IPS-20b (cell line): ENCODE data around the gene SBNO1.
"Not testable (repeated sequence)": the region's sequence is repeated elsewhere in the genome, so short reads cannot be mapped to it uniquely, and the experiment has no call there.

Experiments
- H3K27ac ChIP-seq: one replicate; pipeline ENCODE4 v1.5.1; 2013; ENCODE audit warnings: low read length
- H3K27me3 ChIP-seq: 2 replicates; pipeline ENCODE4 v1.6.1; 2013; ENCODE audit warnings: mild to moderate bottlenecking, low read length, inconsistent platforms; ENCODE audit not compliant: insufficient read depth
- H3K36me3 ChIP-seq: 2 replicates; pipeline ENCODE4 v1.6.1; 2013; ENCODE audit warnings: low read depth, mild to moderate bottlenecking, inconsistent platforms, low read length, moderate library complexity; ENCODE audit not compliant: insufficient read depth
- H3K4me1 ChIP-seq: 2 replicates; pipeline ENCODE4 v1.6.1; 2013; ENCODE audit warnings: mild to moderate bottlenecking, control low read depth, inconsistent platforms, low read length, moderate library complexity; ENCODE audit not compliant: insufficient read depth
- H3K4me3 ChIP-seq: 2 replicates; pipeline ENCODE4 v1.5.1; 2013; ENCODE audit warnings: mild to moderate bottlenecking, low read length, inconsistent platforms
- H3K9ac ChIP-seq: 2 replicates; pipeline ENCODE4 v1.6.1; 2013; ENCODE audit warnings: low read depth, mild to moderate bottlenecking, inconsistent platforms, low read length, moderate library complexity
- H3K9me3 ChIP-seq: 2 replicates; pipeline ENCODE4 v1.6.1; 2013; ENCODE audit warnings: mild to moderate bottlenecking, low read depth, low read length, inconsistent platforms; ENCODE audit not compliant: insufficient read depth

Gene SBNO1

DNA sequence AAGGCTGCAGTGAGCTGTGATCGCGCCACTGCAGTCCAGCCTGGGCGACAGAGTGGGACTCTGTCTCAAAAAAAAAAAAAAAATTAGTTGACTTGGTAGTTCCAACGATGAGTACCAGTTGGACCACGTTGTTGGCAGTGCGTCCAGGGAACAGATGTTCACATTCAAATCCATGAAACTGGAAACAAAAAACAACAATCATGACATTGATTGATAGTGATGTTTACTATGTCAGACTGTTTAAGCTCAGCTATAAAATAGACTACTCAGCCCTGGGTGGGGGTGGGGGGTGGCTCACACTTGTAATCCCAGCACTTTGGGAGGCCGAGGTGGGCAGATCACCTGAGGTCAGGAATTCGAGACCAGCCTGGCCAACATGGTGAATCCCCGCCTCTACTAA, 112.3 kb downstream of the SBNO1 start:
- H3K27ac ChIP-seq, H3K4me3 ChIP-seq, H3K9me3 ChIP-seq, H3K9ac ChIP-seq, H3K27me3 ChIP-seq, H3K4me1 ChIP-seq: not testable (repeated sequence)
- H3K36me3 ChIP-seq: peaks cover 51% of the 10 kb centered on the region

DNA sequence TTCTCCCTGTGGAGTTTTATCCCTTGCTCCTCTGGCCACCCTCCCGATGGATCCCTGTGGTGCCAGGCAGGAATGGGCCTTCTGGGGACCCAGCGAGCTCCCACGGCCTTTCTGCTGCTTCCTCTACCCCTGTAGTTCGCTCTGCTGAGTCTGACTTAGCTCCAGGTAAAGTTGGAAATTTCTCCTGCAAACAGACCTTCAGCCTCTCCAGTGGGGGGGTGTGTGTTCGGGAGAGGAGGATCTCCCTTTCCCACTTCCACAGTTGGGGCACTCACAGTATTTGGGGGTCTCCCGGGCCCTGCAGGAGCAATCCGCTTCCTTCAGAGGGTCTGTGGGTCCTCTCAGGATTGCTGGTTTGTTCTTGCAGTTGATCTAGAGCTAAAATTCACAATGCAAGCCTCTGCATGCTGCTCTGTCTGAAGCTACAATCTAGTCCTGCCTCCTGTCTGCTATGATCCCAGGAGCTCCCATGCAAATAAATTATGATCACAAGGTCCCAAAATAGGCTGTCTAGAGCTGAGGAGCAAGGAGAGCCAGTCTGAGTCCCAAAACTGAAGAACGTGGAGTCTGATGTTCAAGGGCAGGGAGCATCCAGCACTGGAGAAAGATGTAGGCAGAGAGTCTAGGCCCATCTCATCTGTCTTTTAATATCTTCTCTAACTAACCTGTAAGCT, 113.1 kb downstream of the SBNO1 start:
- Histone ChIP-seq H3K4me1 (no peaks in the 10 kb centered on the region; the same call in 1 of the 2 replicates), H3K4me3 (no peak overlapping the region), H3K9ac (peak overlapping the region; percentile 12; the same call in 1 of the 2 replicates), H3K36me3 (peaks cover 43% of the 10 kb centered on the region), H3K9me3 (no peaks in the 10 kb centered on the region), H3K27me3 (no peaks in the 10 kb centered on the region), H3K27ac (no peak overlapping the region)

DNA sequence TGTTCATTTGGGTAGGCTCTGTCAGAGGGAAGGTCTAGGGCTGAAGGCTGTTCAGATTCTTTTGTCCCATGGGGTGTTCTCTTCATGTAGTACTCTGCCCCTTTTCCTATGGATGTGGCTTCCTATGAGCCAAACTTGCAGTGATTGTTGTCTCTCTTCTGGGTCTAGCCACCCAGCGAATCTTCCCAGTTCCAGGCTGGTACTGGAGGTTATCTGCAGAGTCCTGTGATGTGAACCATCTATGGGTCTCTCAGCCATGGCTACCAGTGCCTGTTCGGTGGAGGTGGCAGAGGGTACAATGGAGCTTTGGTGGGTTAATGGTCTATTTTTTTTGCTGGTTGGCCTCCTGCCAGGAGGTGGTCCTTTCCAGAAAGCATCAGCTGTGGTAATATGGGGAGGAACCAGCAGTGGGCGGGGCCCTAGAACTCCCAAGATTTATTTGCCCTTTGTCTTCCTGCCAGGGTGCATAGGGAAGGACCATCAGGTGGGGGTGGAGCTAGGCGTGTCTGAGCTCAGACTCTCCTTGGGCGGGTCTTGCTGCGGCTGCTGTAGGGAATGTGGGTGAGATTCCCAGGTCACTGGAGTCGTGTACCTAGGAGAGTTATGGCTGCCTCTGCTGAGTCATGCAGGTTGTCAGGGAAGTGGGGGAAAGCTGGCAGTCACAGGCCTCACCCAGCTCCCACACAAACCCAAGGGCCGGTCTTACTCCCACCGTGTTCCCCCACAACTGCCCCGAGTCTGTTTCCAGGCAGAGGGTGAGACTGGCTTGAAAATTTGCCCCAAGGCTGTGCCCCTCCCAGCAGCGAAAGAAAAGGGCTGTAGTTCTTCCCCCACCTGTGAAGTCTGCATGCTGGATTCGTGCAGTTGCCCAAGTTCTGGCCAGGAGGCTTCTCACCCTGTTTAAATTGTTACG, 113.9 kb downstream of the SBNO1 start:
- Histone ChIP-seq H3K4me3 (no peak overlapping the region), H3K27me3 (no peaks in the 10 kb centered on the region), H3K27ac (no peak overlapping the region), H3K9ac (peak overlapping the region; percentile 12; the same call in 1 of the 2 replicates), H3K9me3 (no peaks in the 10 kb centered on the region), H3K36me3 (peaks cover 35% of the 10 kb centered on the region), H3K4me1 (no peaks in the 10 kb centered on the region; the same call in 1 of the 2 replicates)

DNA sequence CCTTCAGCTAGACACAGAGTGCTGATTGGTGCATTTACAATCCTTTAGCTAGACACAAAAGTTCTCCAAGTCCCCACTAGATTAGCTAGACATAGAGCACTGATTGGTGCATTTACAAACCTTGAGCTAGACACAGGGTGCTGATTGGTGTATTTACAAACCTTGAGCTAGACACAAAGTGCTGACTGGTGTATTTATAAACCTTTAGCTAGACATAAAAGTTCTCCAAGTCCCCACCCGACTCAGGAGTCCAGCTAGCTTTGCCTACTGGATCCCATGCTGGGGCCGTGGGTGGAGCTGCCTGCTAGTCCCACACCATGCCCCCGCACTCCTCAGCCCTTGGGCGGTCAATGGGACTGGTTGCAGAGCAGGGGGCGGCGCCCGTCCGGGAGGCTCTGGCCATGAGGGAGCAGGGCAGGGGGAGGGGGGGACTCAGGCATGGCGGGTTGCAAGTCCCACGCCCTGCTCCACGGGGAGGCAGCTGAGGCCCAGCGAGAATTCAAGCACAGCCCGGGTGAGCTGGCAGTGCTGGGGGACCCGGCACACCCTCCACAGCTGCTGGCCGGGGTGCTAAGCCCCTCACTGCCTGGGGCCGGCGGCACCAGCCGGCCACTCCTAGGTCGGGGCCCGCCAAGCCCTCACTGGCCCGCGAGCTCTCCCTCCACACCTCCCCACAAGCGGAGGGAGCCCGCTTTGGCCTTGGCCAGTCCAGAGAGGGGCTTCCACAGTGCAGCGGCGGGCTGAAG, 115.5 kb downstream of the SBNO1 start:
- not testable (repeated sequence) for H3K27me3 ChIP-seq, H3K9ac ChIP-seq, H3K4me3 ChIP-seq, H3K4me1 ChIP-seq, H3K9me3 ChIP-seq, H3K27ac ChIP-seq
- H3K36me3 ChIP-seq: peaks cover 23% of the 10 kb centered on the region

DNA sequence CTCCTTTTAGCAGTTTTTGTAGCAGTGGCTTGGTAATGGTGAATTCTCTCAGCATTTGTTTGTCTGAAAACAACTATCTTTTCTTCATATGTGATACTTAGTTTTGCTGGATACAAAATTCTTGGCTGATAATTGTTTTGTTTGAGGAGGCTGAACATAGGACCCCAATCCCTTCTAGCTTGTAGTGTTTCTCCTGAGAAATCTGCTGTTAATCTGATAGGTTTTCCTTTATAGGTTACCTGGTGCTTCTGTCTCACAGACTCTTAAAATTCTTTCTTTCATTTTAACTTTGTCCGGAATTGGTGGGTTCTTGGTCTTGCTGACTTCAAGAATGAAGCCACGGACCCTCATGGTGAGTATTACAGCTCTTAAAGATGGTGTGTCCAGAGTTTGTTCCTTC, 116.5 kb downstream of the SBNO1 start:
- peaks cover 13% of the 10 kb centered on the region; the same call in 1 of the 2 replicates for H3K36me3 ChIP-seq
- not testable (repeated sequence) for H3K27me3 ChIP-seq

DNA sequence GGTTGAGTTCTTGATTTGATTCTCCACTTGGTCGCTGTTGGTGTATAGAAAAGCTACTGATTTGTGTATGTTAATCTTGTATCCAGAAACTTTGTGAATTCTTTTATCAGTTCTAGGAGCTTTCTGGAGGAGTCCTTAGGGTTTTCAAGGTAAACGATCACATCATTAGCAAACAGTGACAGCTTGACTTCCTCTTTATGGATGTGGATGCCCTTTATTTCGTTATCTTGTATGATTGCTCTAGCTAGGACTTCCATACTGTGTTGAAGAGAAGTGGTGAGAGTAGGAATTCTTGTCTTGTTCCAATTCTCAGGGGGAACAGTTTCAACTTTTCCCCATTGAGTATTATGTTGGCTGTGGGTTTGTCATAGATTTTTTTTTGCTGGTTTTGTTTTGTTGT, 119.0 kb downstream of the SBNO1 start:
- no peak overlapping the region for H3K9ac ChIP-seq
- H3K9me3 ChIP-seq: no peaks in the 10 kb centered on the region
- no peak overlapping the region for H3K27ac ChIP-seq
- H3K4me1 ChIP-seq: no peaks in the 10 kb centered on the region
- H3K4me3 ChIP-seq: no peak overlapping the region
- H3K27me3 ChIP-seq: no peaks in the 10 kb centered on the region
- H3K36me3 ChIP-seq: 0 out of 2 replicates have a peak, but pooled peaks cover 9% of the 10 kb centered on the region

More for the DNA sequence above, 116.5 kb downstream of the SBNO1 start:
- not testable (repeated sequence) for H3K27ac ChIP-seq, H3K4me1 ChIP-seq, H3K9me3 ChIP-seq, H3K4me3 ChIP-seq, H3K9ac ChIP-seq

DNA sequence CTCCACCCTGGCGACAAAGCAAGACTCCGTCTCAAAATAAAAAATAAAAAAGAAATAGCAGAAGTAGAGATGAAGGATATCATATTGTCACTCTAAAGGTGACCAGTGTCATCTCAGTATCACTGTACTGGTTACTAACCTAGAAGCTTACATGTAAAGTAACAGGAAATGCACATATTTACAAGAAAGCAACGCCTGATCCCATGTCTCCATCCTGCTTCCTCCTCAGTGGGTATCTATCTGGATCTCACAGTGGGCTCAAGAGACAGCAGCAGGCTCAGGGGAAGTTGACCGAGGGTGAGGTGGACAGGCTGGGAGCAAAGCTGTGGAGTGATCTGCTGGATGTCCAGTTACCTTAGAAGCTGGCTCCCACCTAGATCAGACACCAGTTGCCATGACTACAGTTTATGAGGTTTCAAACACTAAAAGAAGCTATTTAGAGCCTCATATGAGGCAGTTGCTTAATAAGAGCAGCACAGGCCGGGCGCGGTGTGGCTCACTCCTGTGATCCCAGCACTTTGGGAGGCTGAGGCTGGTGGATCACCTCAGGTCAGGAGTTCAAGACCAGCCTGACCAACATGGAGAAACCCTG, 120.9 kb downstream of the SBNO1 start:
- Histone ChIP-seq H3K27ac (no peak overlapping the region), H3K4me1 (no peaks in the 10 kb centered on the region), H3K4me3 (no peak overlapping the region), H3K27me3 (no peaks in the 10 kb centered on the region), H3K9ac (no peak overlapping the region), H3K36me3 (0 out of 2 replicates have a peak, but pooled peaks cover 13% of the 10 kb centered on the region), H3K9me3 (no peaks in the 10 kb centered on the region)

DNA sequence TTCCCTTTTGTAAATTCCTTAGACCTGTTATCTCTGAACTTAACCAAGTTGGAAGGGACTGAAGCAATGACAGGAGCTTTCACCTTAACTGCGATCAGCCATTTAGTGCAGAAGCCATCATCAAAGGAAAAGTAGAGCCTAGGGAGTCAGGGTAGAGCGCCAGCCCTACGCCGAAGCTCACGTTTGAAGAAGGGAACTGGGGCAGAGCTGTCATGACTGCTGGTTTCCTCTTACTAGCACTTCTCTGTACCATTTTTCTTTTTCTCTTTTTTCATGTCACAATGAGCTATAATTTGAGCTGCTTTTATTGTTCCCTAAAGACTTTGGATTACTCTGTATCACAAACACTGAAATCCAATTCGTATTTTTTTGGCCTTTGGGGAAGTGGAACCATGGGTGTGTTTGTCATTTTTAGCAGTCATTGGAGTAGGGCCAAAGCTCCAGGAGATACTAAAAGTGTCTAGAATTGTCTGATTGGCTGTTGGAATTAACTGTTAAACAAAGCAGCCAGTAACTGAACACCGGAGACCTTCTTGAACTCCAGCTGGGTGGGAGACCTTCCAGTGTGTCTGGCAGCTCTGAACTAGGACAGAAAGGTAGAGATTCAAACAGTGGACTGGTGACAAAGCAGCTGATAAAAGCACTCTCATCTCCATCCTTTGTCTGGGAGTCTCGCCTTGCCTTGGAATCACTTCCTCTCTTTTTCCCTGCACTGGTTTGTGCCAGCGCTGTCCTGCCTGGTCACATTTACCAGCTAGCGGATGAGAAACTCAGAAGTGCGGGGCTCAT, 122.3 kb downstream of the SBNO1 start:
- no peaks in the 10 kb centered on the region for H3K4me1 ChIP-seq
- no peak overlapping the region for H3K9ac ChIP-seq
- no peaks in the 10 kb centered on the region for H3K27me3 ChIP-seq
- H3K9me3 ChIP-seq: no peaks in the 10 kb centered on the region
- no peak overlapping the region for H3K27ac ChIP-seq
- 0 out of 2 replicates have a peak, but pooled peaks cover 13% of the 10 kb centered on the region for H3K36me3 ChIP-seq
- no peak overlapping the region for H3K4me3 ChIP-seq
